Breast epithelium (tissue), 3 donors: Measurements from ENCODE around the gene CTNNA3.

ENCODE experiments used
- CTCF ChIP-seq, 3 donors: fragments of 450-650 bp; IDR thresholded peaks; one replicate each; pipeline ENCODE4 v1.5.1; 2016 to 2017; ENCODE audit warnings: antibody characterized with exemption in 3 of 3, mild to moderate bottlenecking in 3 of 3, moderate library complexity in 3 of 3
- POLR2AphosphoS5 ChIP-seq, 3 donors: sonication (generic); formaldehyde crosslinking; IDR thresholded peaks; one replicate each; pipeline ENCODE4 v1.6.1; 2017; ENCODE audit warnings: antibody characterized with exemption in 3 of 3

DNA sequence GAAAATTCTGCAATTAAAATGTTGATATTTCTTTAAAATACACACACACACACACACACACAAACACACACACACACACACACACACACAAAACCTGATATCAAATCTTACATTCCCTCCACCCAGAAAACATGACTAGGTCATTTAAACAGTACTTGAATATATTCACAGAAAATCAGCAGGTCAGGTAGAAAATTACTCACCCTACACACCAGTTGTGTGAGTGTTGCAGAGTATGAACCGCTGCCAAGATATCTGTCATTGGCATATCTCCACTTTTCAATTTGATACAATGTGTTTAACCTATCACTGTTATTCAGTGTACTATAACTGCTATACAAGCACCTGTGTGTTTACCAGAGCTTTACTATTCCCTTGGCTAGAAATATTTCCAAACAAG is 1053.8 kb downstream of the CTNNA3 start:
- TF ChIP-seq POLR2AphosphoS5 (IDR thresholded peaks at IDR 0.05) (no peak), CTCF (IDR thresholded peaks at IDR 0.05) (no peak)
